HG03565 (cell line): ENCODE results near the gene RNF26.

Experiments used
- ATAC-seq: cut with Tn5 transposase; IDR thresholded peaks from one replicate; pipeline ENCODE4 v1.9.1; 2021; ENCODE audit warnings: mild to moderate bottlenecking, moderate library complexity; ENCODE audit not compliant: unreplicated experiment

RNF26 gene

DNA sequence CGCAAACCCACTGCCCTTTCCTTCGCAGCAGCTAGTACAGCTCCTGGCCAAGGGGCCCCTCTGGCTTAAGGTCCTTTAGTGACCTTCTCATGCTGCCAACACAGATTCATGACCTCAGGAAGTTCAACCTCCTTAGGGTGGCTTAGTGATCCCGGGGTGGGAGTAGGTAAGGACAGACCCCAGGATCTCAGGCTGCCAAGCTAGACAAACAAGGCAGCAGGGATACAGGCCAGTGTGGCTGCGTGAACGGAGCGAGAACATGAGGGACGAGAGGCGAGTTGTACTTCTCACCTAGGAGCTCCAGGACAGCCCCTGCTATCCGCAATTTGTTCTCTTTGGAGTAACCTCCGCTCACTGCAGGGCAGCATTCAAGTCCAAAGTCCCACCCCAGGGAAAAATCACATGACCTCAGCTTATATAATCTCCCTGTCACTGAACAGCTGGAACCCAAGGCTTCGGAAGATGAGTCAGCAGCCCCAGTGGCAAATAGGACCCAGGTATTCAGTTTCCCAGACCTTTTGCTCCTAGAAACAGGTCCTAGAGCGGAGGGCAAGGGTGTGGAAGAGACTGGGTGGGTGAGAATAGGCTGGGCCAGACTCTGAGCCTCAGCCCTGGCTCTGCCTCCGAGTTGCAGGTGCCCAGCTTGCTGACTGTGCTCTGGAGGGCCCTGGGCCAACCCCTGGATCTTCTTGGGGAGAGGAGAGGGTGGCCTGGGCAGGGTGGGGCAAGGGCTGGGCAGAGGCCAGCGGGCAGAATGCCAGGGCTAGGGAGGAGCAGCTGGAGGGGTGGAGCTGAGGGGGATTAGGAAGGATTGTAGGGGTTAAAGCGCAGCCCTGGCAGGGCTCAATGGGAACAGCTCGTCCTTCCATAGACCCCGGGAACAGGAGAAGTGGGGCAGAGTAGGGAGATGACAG, 34.1 kb downstream of the RNF26 start:
- ATAC-seq: no peak

DNA sequence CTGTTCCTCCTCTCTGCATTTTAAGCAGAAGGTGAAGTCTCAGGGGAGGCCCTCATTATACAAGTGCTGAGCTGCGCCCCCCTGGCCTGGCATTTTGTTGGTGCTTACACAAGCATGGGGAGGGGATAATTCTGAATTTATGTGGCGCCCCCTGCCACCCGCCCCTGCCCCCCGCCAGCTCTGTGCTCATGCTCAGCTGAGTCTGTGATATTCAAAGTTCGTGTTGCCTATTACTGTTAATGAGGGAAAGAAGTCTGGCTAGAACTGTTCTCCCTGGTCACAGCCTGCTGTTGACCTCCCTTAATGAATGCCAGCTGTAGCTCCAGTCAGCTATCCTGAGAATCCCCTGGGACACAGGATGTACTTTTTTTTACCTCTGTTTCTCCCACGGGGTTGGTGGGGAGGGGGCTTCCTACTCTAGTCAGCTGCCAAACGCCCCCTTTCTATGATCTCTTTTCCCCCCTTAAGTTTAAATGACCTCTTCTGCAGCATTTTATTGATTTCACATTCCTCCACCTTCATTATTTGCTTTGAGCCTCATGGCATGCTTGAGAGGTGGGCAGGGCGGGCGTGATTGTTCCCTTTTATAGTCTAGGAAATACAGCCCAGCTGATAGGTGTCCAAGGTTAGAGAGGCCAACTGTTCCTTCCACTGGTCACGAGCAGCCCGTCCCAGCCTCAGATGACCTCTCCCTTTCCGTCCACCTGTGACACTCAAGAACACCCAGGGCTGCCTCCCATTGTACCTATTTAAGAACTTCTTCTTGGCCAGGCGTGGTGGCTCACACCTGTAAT, 35.0 kb downstream of the RNF26 start:
- no peak for ATAC-seq

DNA sequence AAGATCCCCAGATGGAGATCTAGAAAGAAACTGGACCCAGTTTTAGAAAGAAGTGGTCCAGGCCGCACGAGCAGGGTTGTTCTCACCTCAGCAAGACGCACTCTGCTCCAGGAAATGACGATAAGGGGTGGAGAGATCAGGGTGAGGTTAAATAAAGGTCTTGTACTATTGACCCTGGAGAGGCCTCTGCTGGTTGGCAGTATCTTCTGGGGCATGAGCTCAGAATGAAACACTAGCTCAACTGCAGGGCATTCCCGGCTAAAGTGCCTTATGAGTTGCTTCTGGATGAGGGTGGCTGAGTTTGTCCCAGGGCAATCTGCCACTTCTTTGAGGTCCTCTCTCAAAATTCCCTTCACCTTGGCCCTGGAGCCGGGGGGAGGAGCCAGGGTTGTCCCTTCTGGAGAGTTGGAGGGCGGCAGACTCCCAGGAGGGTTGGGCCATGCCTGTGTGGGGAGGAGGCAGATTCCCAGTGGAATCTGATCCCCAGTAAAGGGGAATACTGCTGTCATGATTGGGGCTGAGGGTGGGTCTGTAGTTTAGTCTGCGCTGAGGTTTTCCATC, 36.2 kb downstream of the RNF26 start:
- no peak for ATAC-seq

DNA sequence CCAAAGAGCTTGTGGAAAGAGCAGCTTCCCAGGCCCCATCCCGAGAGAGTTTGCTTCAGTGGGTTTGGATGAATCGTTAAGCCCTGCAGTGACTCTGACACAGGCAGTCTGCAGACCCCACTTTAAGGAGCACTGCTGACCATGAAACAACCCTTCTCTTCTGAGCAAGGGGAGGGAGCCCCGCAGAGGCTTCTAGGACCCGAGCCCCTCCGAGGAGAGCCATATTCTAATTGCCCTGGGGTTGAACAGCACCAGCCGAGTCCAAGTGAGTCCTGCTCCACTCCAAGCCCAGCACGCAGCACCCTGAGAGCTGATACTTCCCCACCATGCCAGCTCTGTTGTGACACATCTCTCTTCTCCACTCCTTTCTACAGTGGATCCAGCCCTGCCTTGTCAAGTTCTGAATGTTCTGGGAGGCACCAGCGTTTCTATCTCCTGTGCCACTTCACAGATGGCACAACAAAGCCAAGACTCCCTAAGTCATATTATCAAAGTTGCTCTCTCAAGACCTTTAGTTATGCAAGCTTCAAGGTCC, 36.8 kb downstream of the RNF26 start:
- ATAC-seq: no peak

DNA sequence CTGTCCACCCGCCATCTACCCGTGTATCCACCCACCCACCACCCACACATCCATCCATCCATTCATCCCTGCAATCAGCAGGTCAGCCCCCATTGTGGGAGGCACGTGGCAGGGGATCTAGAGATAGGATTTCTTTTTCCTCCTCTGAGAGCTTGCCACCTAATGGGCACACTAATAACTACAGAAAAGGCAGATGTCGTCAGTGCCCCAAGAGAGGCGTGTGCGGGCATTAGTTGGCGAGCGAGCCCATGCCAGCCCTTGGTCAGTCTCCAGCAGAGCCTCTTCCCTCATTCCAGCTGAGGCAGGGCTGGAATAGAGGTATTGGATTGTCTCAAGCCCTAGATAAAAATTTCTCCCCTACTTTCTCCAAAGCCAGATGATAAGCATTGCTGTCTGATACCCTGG, 37.5 kb downstream of the RNF26 start:
- no peak for ATAC-seq

DNA sequence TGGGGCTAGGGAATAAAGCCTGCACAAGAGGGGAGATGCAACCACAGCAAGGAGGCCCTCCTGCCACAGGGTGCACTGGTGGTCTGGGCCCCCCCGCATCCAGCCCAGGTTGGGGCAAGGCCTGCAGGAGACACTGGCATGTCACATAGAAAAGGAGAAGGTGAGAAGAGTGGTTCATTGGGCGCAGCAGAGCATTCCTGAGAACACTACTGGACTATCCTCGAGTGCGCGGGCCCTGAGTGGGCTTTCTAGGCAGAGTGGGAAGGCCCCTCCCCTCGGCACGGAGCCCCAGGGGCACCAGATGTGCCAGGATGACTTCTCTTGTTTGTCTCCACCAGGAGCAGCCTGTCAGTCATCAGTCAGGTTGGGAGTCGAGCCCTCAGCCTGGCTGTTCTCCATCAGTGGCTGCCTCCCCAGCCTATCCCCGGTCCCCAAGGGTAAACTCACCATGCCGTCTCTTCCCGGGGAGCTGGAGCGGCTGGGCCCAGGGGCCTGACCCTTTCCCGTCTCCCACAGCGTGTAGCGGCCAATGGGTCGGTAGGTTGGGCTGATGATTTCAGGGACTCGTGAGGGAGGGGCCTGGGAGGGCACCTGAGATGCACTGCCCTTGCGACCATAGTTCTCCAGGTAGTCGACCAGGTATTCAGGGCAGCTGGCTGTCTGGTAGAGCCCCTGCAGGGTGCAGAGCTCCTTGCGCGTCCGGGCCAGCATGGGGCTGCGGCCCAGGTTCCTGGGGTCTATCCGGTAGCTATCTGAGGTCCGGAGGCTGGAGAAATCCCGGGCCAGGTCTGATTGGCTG, 38.1 kb downstream of the RNF26 start:
- ATAC-seq: no peak

DNA sequence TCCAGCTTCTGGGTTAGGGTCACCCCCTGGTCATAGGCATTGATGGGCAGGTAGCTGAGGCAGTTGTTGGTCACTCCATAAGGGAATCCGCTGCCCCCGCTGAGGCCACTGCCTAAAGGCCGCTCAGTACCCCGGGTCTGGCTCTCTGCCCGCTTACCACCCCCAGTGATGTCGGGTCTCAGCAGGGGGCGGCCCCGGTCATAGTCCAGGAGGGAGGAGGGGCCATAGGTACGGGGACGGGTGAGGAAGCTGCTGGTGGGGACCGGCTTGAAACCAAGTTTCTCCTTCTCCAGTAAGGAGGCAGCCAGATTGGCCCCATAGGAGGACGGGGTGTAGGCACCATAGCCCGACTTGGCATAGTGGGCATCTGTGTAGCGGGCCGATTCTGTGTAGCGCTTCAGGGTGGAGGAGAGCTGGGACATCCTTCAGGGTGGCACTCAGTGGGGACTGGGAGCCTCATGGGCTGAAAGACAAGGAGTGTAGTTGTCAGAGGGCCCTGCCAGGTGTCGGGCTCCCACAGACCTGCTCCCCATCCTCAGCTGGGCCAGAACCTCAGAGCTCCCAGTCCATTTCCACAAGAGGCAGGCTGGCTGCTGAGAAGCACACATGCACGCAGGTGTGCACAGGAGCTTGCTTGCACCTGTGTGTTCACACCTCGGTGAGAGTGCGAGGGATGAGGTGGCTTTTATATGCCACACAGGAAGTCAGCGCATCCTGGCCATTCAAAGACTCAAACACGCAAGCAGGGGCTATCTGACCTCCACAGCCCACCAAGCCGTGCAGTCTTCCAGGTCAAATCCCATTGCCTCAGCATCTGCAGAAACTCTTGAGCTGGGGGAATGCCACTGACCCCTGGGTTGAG, 39.0 kb downstream of the RNF26 start:
- ATAC-seq: no peak

DNA sequence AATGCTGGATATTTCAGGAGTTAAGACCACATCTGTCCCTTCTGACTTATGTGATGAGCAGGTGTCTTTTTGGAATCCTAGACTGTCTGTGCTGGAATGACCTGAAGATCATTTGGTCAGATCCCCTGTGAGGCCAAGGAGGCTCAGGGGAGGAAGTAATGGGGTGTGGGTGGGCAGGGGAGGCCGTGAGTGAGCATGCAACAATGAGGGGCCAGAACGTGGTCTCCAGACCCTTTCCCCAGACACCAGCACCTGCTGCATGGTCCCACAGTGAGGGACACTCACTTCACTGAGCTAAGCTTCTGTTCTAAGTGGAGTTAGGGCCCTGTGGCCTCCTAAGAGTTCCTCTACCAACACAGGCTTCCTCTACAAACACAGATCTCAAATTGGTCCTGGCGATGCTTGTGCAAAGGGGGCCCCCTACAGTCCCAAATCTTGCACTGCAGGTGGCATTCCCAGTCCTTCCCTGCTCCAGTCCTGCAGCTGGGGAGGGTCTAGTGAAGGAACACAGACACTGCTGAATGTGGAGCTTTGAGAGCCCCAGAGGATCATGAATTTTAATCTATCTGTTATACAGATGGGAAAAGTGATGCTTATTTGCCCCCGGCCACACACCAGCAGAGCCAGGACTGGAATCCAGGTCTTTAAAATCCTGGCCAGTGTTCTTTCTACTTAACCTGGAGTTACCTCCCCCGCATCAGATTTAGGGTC, 39.7 kb downstream of the RNF26 start:
- no peak for ATAC-seq

DNA sequence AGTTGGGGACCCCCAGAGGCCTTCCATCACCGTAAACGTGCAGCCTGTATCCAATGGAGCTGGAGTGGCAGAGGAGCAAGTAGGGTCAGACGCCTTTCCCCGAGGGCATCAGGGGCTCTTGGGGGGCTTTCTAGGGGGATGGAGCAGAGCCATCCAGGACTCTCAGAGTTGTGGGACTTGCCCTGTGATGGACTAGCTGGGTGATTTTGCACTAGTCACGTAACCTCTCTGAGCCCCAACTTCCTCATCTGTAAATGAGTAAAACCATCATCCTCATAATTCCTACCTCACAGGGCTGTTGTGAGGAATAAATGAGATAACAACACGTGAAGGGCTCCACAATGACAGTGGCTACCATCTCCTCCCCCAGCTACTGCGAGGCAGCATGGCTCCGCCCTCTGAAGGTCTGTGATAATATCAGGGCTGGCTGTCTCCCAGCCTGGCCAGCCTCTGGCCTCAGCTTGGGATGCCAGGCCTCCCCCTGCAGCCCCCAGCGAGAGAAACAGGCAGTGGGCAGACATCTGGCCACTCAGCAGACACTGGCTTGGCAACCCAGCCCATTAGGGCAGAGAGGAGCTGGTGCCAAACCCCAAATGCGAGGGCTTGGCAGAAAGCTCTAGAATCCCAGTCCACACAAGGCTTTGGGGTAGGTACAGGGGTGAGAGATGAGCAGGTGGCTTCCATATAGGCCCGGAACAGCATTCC, 40.5 kb downstream of the RNF26 start:
- no peak for ATAC-seq

DNA sequence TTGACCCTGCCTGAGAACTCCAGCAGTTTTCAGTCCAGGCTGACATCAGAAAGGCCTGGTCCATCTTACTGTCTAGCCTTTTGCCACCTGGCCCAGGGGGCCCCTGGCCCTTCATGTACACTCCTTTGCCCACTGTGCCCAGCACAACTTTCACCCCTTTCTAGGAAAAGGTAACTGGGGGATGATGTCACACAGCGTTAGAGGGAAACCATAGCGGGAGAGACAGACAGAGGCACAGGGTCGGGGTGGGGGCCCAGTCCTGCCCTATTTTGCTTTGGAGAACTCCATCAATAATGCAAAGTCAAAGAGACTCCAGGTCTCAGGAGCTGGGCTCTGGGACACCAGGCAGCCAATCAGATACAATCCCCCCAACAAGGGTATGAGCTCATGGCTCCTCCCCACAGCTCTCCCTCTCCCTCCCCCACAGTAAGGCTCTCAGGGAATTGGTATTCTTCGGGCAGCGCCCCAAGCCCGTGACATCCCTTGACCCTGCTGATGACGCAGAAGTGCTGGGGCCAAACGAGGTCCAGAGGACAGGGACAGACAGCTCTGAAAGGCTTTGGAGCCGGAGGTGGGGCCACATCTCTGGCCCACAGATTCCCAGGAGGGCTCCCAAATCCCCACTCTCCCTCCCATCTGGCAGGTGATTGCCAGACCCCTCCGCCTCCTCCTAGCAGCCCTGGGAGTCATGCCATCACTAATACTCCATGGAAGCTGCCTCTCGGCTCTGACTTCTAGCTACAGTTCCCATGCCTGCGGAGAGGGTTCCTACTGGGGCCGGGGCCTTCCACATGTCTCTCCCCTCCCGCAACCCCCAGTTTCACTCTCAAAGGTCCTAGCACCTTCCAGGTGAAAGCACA, 41.2 kb downstream of the RNF26 start:
- no peak for ATAC-seq

DNA sequence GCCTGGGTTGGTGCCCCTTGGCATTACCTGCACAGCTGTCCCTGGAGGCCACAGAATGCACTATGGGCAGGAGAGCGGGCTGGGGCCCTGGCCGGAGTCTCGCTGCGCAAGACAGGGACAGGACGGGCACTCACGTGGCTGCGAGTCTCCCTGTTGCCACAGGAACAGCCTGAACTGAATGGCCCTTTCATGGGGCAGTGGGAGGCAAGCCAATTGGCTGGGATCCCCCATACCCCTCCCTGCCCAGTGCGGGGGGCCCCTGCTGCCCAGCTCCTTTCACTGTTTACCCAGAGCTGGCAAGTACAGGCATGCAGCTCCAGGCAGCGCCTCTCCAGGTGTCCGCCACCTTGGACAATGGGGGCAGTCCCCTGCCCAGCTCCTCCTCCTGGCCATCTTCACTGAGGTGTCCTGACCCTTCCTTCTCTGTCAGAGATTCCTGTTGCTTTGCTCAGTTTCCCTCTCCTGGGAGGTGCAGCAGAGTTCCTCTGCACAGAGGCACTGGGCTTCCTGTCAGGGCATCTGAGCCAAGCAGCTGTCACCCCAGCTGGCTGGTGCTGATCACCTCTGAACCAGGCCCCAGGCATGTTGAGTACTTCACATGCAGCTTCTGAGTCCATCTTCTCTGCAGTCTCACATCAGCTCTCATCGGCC, 42.0 kb downstream of the RNF26 start:
- ATAC-seq: no peak

DNA sequence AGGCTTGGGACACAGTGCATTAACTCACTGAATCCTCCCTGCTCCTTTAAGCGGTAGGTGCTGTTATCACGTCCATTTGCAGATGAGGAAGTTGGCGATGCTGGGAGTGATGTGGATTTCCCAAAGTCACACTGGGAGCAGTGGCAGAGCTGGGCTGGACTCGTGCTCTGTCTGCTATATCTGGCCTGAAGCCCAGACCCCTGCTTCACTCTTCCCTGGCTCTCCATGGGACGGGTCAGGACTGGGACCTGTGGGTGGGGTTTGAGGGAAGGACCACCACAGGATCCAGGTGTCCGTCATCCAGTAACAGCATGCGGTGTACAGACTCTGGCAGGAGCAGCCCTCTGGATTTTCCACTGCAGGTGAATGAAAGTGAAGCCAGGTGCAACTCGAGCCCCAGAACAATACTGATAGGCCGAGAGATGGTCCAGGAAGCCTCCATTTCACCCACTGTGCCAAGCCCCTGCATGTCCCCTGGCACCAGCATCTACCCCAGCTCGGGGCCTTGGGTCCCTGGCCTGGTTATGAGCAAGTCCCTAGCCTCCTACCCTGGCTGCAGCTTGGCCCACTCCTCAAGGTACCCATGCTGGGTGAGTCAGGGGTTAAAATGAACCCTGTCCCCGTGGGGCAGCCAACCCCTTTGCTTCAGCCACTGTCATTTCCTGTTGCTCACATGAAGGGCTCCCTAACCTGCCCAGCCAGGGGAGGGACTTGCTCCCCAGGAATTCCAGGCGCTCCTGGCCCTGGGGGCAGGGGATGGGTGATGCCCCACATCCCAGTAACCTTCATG, 43.0 kb downstream of the RNF26 start:
- no peak for ATAC-seq

DNA sequence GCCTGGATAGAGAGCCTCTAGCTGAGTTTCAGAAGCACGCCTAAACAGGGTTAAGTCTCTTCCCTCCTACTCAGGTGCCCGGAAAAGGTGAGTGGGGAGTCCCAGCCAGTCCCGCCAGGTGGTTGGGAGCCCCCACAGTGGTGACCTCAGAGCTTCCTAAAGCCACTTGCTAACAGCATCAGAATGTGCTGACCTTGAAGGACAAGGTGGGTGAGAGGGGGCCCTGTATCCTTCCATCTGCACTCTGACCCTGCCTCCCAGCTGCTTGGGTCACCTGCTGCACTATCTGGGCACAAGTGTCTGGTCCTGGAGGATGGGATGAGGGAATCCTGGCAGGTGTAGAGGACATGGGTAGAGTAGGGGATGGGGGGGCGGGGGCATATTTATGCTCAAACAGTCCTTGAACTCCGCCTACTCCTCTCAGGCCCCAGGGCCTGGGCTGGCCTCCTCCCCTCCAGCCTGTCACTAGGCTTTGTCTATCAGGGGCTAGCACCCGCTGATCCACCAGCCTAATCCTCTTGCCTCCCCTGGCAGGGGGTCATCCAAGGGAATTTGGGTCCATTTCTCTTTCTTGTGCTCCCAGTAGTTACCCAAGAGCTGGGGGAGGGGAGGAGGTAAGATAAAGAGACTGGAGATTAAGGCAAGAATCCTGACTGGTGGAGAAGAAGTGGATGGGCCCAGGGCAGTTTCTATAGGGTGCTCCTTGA, 43.8 kb downstream of the RNF26 start:
- ATAC-seq: no peak

DNA sequence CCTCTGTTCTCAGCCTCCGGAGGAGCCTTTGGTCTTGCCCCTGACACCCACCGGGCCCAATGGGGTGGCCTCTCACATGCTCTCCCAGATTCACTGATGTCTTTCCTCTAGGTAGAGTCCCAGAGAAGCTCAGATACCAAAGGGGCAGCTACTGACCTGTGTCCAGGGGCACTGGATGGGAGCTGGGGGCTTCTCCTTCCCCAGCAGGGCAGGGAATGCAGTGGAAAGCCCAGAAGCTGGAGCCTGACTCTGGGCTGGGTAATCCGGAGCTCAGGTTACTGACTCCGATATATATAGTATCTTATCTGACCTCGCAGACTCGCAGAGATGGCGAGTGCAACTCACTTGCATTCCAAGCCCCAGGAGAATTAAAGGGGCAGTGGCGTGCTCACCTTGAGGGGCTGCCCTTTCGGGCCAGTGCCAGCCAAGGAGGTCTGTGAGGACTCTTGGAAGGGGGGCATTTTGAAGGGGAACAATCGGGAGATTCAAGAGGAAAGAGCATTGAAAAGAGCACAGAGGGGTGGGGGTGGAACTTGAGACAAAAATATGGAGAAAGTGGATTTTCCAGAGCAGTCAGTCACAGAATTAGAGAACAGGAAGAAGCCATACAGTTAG, 44.6 kb downstream of the RNF26 start:
- ATAC-seq: no peak

DNA sequence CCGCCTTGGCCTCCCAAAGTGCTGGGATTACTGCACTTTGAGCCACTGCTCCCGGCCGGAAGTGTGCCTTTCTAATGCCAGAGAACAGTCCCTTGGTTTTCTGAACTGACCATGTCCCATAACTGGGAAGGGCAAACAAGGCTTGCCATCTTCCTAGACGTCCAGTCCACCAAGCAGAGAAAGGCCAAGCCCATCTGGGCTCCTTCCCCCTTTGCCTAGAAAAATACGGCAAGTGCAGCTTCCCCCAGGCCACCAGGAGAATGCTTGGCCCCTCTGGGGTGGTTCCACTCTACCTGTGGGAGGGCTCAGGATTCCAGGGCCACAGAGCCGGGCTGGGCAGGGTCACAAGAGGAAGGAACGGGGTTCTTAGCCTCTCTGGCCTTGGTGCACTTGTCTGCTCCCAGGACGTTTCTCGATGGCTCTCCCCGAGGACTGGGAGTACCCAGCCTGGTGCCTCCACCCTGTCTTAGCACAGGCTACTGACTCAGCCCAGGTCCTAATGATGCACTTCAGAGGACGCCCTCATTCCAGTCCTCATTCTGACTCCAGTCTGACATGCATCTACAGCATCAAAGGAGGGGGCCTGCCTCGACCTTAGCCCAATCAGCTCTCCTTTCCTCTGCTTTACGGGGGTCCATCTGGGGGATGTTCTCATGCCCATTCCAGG, 46.0 kb downstream of the RNF26 start:
- ATAC-seq: no peak
